Right renal cortex interstitium (tissue), 3 donors: ENCODE measurements around the gene HOXB9. TPM values are rescaled to one million over a fixed set of nuclear protein-coding genes. Genes with fewer than 3 reads are reported as not detected.

Experiments used
- DNase-seq, 3 donors: peaks; one replicate each; pipeline ENCODE4 v3.0.0-alpha.2; 2013; ENCODE audit warnings: low read depth in 3 of 3, low spot score in 2 of 3
- polyA plus RNA-seq, 3 donors: library from polyadenylated mRNA; unstranded; fragments of 120-200 nt; gene quantifications; one replicate each; pipeline ENCODE4 v1.2.1, GENCODE V29; 2013; ENCODE audit not compliant: insufficient read length in 3 of 3

HOXB9 gene
- polyA plus RNA-seq, 3 donors: 51.5 to 70.6 (median 68.4) TPM

- no peak for DNase-seq
These were observed 14.1 kb upstream of the HOXB9 start for GRCh38 chr17:48639982-48640857.

DNA sequence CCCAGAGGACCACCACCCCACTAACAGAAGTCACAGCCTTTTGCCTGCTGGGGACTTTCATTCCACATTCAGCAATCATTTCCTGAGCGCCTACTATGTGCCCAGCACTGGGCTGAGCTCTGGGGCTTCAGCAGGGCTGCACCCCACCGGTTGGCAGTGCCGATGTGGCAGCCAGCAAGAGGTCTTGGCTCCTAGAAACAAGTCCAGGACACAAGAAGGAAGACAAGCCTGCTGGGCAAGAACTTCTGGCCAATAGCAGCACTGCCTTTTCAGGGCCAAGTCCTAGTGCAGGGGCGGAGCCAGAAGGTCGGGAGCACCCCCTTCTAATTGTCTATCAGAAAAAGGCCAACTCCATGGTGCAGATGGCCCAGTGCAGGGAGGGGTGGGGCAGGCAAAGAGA is 13.0 kb upstream of the HOXB9 start:
- no peak for DNase-seq

DNA sequence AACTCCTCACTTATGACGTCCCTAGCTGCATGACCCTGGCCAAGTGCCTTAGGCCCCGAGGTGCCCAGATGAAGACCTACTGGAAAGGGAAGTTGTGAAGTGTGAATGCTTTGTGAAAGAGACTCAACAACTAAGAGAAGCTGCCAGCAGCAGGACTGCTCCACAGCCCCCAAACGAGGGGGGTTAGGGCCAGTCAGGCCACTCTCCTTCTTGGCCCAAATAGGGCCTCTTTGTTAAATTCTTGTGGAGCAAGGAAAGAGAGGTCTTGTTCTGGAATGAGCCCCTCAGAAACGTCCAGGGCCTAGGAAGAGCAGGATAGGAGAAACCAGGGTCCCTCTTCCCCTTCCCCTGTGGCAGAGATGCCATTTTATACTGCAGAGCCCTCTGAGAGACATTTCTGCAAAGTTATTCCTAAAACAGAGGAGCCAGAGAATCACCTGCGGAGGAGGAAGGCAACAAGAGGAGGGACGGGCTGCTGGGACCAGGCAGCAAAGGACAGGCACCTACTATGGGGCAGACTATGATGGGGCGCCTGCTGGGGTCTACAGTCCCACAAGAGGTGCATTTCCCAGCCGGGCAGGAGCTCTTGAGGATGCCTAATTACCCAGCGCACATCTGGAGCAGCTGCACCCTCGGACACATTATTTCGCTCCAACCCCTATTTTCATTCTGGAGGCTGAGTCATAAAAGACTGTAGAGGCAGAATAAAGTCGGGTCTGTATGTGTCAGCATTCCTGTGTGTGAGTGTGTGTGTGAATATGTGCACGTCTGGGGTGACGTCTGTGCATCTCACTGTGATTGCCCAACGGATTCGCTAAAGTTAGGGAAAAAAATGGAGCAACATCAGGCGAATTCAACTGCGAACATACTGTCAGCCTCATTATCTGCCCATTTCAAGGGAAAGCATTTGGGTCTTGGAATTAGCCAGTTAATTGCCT is 11.4 kb upstream of the HOXB9 start:
- no peak for DNase-seq

DNA sequence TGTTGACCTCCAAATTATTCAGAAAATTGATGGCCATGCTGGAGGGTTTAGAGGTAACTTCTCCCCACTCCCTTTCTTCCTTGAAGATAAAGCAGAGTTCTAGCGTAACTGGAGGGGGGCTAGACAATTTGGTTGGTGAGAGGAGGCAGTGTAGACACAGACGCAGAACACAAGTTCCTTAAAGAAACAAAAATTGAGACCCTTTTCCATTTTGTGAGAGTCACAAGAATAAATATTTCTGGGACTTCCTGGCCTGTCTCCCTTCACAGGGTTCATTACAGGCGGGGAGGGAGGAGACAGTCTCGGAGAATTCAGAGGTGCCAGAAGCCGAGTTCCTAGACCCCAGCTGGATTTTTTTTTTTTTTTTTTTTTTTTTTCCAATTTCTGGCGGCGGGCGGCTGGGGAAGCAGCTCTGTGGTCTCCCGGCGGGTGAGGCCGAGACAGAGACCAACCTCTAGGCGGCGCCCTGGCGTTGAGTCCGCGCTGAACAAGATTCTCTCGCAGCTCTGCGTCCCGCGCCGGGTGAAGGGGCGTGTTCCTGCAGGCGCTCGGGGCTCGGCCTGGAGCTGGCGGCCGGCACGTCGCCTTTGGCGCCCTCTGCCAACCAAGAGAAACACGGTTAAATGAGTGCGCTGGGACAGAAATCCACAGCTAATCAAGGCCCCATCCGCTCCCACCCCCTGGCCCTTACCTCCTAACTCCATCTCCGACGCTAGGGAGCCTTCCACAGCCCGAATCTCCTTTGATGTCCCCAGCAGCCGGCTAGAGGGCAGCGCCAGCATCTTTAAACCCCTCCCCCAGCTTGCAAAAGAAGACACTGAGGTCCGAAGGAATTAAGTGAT is 10.2 kb upstream of the HOXB9 start:
- no peak for DNase-seq

DNA sequence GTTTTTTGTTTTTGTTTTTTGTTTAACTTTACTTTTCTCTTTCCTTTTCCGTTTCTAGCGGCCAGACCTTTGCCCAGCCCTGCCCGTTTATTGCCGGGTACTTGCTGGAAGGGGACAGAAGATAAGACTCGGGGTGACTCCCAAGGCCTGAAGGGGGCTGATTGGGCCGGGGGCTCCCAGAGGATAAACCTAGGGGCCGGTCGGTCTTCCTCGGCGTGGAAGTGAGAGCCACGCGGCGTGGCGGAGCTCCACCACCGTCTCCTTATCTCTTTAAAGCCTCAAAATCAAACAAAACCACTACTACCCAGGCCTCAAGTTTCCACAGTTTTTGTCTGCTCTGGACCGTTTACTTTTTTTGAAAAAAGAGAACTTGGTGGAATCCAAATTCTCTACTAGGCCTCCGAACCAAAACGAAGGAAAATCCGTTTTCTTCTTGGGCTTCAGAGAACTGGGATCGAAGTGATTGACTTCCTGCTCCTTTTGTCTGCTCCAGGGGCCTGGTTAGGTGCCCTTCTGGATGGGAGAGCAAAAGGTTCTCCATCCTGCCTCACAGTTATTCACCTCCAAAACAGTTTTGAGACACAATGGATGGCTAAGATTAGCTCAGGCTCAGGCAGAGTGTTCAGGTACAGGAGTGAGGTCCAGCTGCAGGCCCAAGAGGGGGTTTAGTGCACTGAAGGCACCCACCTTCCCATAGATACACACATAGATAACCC is 8.5 kb upstream of the HOXB9 start:
- no peak for DNase-seq

DNA sequence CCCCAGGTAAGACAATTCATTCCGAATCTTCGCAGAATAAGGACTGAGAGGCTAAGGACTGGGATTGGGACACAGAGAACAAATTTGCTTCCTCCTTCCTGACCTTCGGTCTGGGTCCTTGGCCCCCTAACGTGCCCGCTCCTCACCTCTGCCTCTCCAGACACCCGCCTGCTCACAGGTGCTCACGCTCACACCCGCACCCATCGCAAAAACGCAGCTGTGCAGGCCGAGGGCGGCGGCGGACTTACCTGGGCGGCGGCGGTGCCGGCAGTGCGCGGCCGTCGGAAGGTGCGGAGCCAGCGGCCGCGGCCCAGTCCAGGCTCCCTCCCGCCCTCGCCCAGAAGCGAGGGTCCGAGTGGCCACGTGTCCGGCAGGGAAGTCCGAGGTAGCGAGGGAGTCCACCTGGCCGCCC is 7.1 kb upstream of the HOXB9 start:
- DNase-seq: no peak

GRCh38 chr17:48632579-48633265 is 6.6 kb upstream of the HOXB9 start:
- DNase-seq: no peak

GRCh38 chr17:48631693-48632578 is 5.8 kb upstream of the HOXB9 start:
- no peak for DNase-seq

DNA sequence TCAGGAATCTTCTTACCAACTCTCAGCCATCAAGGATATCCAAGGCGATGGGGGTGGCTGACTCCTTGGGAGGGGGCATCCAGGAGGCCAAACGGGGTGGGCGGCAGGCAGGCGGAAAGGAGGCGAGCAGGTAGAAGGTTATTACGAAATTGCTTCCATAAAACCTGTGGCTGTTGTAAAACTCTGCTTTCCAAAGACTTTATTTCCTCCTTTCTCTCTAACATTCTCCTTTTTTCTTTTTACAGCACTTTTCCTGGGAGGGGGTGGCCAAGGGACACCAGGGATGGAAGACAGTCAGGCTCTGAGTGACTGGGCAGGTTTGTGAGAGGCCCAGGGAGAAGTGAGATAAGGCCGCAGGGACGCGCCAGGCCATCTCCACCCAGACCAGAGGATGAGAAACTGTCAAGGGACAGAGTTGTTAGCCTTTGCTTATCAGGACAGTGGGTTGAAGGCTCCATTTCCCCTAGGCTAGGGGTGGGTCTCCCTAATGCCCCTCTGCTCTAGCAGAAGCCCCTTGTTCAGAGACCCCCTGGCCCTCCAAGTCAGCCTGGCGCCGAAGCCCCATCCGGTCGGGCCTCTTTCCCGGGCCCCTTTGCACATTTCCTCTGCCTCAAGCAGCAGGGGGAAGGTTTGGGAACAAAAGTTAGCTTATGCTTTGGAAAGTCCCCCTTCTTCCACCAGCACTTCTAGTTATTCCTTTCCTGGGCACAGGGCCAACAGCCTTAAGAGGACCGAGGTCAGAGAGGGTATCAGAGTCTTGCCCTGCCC is 5.0 kb upstream of the HOXB9 start:
- no peak for DNase-seq

DNA sequence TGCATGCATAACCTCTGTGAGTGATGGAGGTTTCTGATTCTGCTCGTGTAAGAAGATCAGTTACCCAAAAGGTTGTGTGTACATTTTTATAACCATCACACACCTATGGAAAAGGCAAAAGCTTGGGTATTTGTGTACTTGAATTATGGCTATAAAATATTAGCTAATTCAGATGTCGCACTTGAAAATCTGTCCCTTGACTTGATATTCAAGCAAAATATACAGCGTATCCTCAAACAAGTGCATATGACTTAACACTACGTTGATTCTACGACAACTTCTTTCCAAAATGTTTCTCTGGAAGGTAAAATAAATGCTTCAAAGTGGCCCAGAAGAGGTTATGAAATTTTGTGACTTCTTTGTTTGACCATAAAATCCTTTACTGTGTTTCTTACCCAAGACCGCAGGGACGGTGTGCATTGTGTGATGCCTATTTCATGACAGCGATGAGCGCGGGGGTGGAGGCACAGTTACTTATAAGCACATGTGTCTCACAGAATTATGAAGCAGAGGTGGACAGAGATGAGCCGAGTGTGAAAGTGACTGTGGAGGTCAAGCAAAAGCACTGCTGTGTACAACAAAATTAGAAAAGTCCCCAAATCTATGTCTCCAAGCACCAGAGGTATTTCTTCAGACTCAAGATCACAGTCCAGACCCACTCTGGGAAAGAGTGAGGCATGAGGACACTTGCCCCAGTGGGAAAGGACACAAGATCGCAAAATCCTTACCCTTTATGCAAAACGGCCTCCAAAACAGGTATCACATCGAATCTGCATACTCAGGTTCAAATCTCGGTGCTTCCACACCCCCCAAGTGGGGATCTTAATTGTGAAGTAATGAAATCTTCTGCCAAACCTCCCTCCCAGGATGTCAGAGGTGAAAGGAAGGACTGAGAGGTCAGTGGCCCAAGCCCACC is 4.1 kb upstream of the HOXB9 start:
- no peak for DNase-seq

GRCh38 chr17:48629411-48629759 is 3.2 kb upstream of the HOXB9 start:
- no peak for DNase-seq

DNA sequence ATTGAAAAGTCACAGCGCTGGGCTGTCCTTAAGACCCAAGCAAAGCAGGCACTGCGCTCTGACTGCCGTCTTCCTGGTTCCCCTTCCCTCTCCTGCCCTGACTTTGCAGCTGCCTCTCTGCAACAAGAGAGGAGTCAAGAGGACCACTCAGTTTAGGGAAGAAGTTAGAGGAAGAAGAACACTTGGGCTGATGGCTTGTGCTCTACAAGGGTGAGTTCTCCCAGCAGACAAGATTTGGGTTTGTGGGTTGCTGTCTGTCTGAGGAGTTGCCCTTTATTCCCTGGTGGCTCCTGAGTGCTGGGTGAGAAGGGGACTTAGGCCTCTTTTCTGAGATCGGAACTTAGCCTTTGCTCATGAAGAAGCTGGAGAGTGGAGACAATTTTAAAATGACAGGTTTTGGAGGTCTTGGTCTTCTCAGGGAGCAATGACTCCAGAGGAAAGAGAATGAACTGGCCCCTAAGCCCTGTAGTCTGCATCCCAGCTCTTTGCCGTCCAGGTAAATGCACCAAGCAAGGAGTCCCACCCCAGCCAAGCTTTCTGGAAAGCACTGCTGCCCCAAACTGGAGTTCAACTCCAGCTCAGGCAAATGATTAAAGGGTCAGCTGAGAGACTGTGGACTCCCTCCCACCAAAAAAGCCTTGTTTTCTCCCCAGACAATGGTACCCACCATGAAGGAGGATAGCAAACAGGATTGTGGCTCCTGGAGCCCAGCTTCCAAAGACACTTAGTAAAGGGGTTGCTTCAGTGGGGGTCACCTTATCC is 2.7 kb upstream of the HOXB9 start:
- DNase-seq: no peak

- no peak for DNase-seq
These were observed 1.7 kb upstream of the HOXB9 start for GRCh38 chr17:48627623-48628521.

- no peak for DNase-seq
These were observed 1.0 kb upstream of the HOXB9 start for GRCh38 chr17:48627118-48627597.
